ENCODE data around the gene PYCR2. TPM values are rescaled to one million over a fixed set of nuclear protein-coding genes. Genes with fewer than 3 reads are reported as not detected.

The PYCR2 gene
- total and polyA plus RNA-seq, 2 of the 8 experiments (the other 6 are each of a cell fraction or from before 2014, with no cell fraction given): 79.3 to 84.6 TPM

DNA sequence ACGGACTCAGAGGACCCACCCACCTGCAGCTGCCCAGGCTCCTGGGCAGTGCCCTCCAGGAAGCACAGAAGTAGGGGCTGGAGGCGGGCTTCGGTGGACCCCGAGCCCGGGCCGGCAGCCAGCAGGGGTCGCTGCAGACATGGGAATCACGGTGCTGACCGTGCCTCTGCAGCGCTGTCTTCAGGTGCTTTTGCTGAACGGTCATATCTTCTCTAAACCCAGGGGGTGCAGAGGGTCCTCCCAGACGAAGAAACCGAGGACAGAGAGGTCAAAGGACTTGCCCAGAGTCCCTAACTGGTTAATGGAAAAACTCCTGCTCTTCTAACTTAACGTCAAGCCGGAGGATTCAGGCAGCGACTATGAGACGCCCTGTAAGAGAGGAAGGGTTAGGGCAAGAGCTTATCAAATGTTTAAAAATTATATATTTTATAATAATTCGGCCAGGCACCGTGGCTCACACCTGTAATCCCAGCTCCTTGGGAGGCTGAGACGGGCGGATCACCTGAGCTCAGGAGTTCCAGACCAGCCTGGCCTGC is 38.5 kb upstream of the PYCR2 start:
- 0 out of 2 replicates have a peak overlapping the region, but pooled peaks have one; percentile 75 for H2AFZ ChIP-seq (ENCODE audit: low read length)
- FAIRE-seq (peak; percentile 55), DNase-seq (ENCODE audit: low read depth in 1 of 2, low spot score in 2 of 2) (peak in 1 of 2 experiments; percentile 99)
- H3K4me2 ChIP-seq (ENCODE audit: insufficient read depth in 1 of 2, low read depth in 2 of 2, low read length in 2 of 2): peak overlapping the region in 1 of 2 experiments; percentile 44; a peak in 1 of 4 replicates
- no peak overlapping the region for H3K9ac ChIP-seq (replicated peaks in 1 of 4; ENCODE audit: extremely low read depth in 1 of 4, low read depth in 3 of 4, low read length in 3 of 4)
- ChIA-PET POLR2A (ENCODE audit: partially characterized antibody) (interaction anchor here (0.7 to 1.4 kb wide), 5 partner anchors 10 to 106 kb away, joined by 3 to 5 read pairs (median 4); partner anchors contain the start of gene SDE2), CTCF (ENCODE audit: partially characterized antibody) (interaction anchor here (0.5 to 7.4 kb wide), 58 partner anchors 8 to 1892 kb away, joined by 3 to 86 read pairs (median 4); partner anchors contain the start of genes LEFTY1, LEFTY2, PYCR2 and SDE2)
- H3K79me2 ChIP-seq (ENCODE audit: control insufficient read depth in 1 of 2, insufficient read depth in 2 of 2, low read length in 2 of 2): no peaks in the 10 kb centered on the region
- H3K4me1 ChIP-seq (replicated peaks in 1 of 4; ENCODE audit: control insufficient read depth in 3 of 4, insufficient read depth in 4 of 4, low read length in 3 of 4): no peaks in the 10 kb centered on the region
- H4K20me1 ChIP-seq (replicated peaks in 1 of 2; ENCODE audit: control insufficient read depth in 1 of 2, insufficient read depth in 2 of 2, low read length in 2 of 2): no peaks in the 10 kb centered on the region
- no peak overlapping the region for H3K4me3 ChIP-seq (ENCODE audit: extremely low read depth in 1 of 4, insufficient read depth in 2 of 4, low read depth in 3 of 4, low read length in 4 of 4)
- H3K4ac ChIP-seq (replicated peaks; ENCODE audit: insufficient read length, low read depth, low read length): no peak overlapping the region
- H3K23me2 ChIP-seq (ENCODE audit: low read depth, low read length): no peaks in the 10 kb centered on the region
- H3K27ac ChIP-seq (ENCODE audit: low read depth, low read length): no peak overlapping the region
- no peaks in the 10 kb centered on the region for H3K36me3 ChIP-seq (ENCODE audit: control insufficient read depth in 2 of 4, insufficient read depth in 4 of 4, low read length in 3 of 4)
- H3K56ac ChIP-seq (replicated peaks; ENCODE audit: insufficient read length, low read depth, low read length): no peak overlapping the region
- H3K9me3 ChIP-seq (ENCODE audit: insufficient read depth in 2 of 2, low read depth in 1 of 2, low read length in 1 of 2): no peaks in the 10 kb centered on the region
- H3K18ac ChIP-seq (ENCODE audit: extremely low read depth, low read length): no peak overlapping the region; the same call in 1 of the 2 replicates
- no peaks in the 10 kb centered on the region for H3K27me3 ChIP-seq (replicated peaks in 1 of 4; ENCODE audit: control insufficient read depth in 3 of 4, extremely low read depth in 1 of 4, insufficient read depth in 3 of 4, low read length in 3 of 4)
- peak overlapping the region; percentile 53; the same call in 1 of the 2 replicates for H4K8ac ChIP-seq (ENCODE audit: extremely low read depth, insufficient read depth, low read length)
- no peak overlapping the region for H3K23ac ChIP-seq (ENCODE audit: insufficient read length)
- H4K91ac ChIP-seq (replicated peaks; ENCODE audit: insufficient read length, low read length): no peak overlapping the region
- H2BK20ac ChIP-seq (ENCODE audit: low read length): no peak overlapping the region
- no peak overlapping the region for H2AK5ac ChIP-seq (ENCODE audit: low read depth, low read length)
- H2BK15ac ChIP-seq (ENCODE audit: low read length): no peak overlapping the region
- no peak overlapping the region for H2BK12ac ChIP-seq (ENCODE audit: low read depth, low read length)
- WGBS, 2 experiments (ENCODE audit: extremely low coverage in 1 of 2, insufficient coverage in 1 of 2, insufficient read length in 1 of 2, insufficient replicate concordance in 2 of 2, low coverage in 1 of 2, low lambda C conversion rate in 2 of 2, missing lambda C conversion rate in 1 of 2): 40% methylated on average over 20 of the region's 21 CpGs; no CpG with 5 or more reads in 1 of the 2 experiments
- H4K5ac ChIP-seq (ENCODE audit: insufficient read length, low read depth, low read length): no peak overlapping the region
- TF ChIP-seq CTCF (IDR thresholded peaks at IDR 0.05; ENCODE audit: control extremely low read depth in 1 of 3, insufficient read depth in 1 of 3, low read depth in 1 of 3, low read length in 3 of 3) (peak; percentile 93 to 98 (median 96)), CTBP2 (IDR thresholded peaks at IDR 0.05; ENCODE audit: borderline replicate concordance, insufficient read depth, insufficient read length, low read length) (peak; percentile 54), SAP30 (IDR thresholded peaks at IDR 0.05; ENCODE audit: insufficient read depth, insufficient replicate concordance, low read length) (no peak), RAD21 (IDR thresholded peaks at IDR 0.05 in 1 of 2, conservative IDR thresholded peaks at IDR 0.05 in 1 of 2; ENCODE audit: low read depth in 2 of 2, low read length in 2 of 2) (peak; percentile 75 to 86)
- no peak overlapping the region for H2BK120ac ChIP-seq (replicated peaks; ENCODE audit: low read depth, low read length)
- no peak overlapping the region for H3K14ac ChIP-seq (ENCODE audit: insufficient read length)
- no peak overlapping the region for H2BK5ac ChIP-seq (ENCODE audit: low read depth, low read length)
- no peaks in the 10 kb centered on the region for H3K79me1 ChIP-seq (ENCODE audit: low read depth, low read length)
